ENCODE data around the gene SPATA13.

SPATA13 gene

DNA sequence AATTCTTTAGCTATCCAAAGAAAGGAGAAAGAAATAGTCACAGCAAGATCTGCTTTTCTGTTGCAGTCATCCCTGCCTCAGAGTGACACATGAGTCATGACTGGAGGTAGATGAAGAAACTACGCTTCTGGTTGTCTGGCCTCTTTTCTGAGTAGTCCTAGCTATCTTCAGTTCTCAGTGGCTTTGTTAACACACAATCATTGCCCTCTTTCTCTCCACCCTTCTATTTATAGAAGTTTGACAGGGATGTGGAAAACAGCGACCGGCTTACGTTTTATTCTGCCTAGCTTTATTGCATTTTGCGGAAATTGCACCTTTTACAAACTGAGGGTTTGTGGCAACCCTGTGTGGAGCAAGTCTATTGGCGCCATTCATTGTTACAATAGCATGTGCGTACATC is 26.7 kb downstream of the SPATA13 start:
- TF ChIP-seq ZNF565 (CRISPR knock-in tag; conservative IDR thresholded peaks at IDR 0.05; ENCODE audit: low read depth) (no peak), CSDC2 (CRISPR knock-in tag; IDR thresholded peaks at IDR 0.05) (no peak), PPARA (CRISPR knock-in tag; IDR thresholded peaks at IDR 0.05; ENCODE audit: borderline replicate concordance) (no peak), ISL1 (CRISPR knock-in tag; IDR thresholded peaks at IDR 0.05) (no peak), ZC3H10 (CRISPR knock-in tag; IDR thresholded peaks at IDR 0.05) (no peak), TCF4 (CRISPR knock-in tag; IDR thresholded peaks at IDR 0.05; ENCODE audit: borderline replicate concordance) (no peak), ARNTL (CRISPR knock-in tag; IDR thresholded peaks at IDR 0.05; ENCODE audit: borderline replicate concordance, low read depth) (no peak), RARB (CRISPR knock-in tag; IDR thresholded peaks at IDR 0.05) (no peak), OSR1 (CRISPR knock-in tag; IDR thresholded peaks at IDR 0.05) (no peak), ZNF8 (CRISPR knock-in tag; IDR thresholded peaks at IDR 0.05) (no peak), TOX (CRISPR knock-in tag; IDR thresholded peaks at IDR 0.05; ENCODE audit: borderline replicate concordance) (no peak), SNAI2 (CRISPR knock-in tag; IDR thresholded peaks at IDR 0.05) (no peak), ESRRG (CRISPR knock-in tag; IDR thresholded peaks at IDR 0.05) (no peak), GLIS3 (CRISPR knock-in tag; IDR thresholded peaks at IDR 0.05) (no peak), BACH2 (CRISPR knock-in tag; IDR thresholded peaks at IDR 0.05; ENCODE audit: borderline replicate concordance) (no peak)
- TF ChIP-seq, protein P1, sequence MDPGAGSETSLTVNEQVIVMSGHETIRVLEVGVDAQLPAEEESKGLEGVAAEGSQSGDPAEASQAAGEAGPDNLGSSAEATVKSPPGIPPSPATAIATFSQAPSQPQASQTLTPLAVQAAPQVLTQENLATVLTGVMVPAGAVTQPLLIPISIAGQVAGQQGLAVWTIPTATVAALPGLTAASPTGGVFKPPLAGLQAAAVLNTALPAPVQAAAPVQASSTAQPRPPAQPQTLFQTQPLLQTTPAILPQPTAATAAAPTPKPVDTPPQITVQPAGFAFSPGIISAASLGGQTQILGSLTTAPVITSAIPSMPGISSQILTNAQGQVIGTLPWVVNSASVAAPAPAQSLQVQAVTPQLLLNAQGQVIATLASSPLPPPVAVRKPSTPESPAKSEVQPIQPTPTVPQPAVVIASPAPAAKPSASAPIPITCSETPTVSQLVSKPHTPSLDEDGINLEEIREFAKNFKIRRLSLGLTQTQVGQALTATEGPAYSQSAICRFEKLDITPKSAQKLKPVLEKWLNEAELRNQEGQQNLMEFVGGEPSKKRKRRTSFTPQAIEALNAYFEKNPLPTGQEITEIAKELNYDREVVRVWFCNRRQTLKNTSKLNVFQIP (CRISPR knock-in tag; IDR thresholded peaks at IDR 0.05; ENCODE audit: borderline replicate concordance, low read depth), result no peak
- TF ChIP-seq, protein P2, sequence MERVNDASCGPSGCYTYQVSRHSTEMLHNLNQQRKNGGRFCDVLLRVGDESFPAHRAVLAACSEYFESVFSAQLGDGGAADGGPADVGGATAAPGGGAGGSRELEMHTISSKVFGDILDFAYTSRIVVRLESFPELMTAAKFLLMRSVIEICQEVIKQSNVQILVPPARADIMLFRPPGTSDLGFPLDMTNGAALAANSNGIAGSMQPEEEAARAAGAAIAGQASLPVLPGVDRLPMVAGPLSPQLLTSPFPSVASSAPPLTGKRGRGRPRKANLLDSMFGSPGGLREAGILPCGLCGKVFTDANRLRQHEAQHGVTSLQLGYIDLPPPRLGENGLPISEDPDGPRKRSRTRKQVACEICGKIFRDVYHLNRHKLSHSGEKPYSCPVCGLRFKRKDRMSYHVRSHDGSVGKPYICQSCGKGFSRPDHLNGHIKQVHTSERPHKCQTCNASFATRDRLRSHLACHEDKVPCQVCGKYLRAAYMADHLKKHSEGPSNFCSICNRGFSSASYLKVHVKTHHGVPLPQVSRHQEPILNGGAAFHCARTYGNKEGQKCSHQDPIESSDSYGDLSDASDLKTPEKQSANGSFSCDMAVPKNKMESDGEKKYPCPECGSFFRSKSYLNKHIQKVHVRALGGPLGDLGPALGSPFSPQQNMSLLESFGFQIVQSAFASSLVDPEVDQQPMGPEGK (CRISPR knock-in tag; IDR thresholded peaks at IDR 0.05; ENCODE audit: borderline replicate concordance), result no peak
- TF ChIP-seq, protein P3, sequence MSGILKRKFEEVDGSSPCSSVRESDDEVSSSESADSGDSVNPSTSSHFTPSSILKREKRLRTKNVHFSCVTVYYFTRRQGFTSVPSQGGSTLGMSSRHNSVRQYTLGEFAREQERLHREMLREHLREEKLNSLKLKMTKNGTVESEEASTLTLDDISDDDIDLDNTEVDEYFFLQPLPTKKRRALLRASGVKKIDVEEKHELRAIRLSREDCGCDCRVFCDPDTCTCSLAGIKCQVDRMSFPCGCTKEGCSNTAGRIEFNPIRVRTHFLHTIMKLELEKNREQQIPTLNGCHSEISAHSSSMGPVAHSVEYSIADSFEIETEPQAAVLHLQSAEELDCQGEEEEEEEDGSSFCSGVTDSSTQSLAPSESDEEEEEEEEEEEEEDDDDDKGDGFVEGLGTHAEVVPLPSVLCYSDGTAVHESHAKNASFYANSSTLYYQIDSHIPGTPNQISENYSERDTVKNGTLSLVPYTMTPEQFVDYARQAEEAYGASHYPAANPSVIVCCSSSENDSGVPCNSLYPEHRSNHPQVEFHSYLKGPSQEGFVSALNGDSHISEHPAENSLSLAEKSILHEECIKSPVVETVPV (CRISPR knock-in tag; IDR thresholded peaks at IDR 0.05), result no peak
- TF ChIP-seq, protein P4, sequence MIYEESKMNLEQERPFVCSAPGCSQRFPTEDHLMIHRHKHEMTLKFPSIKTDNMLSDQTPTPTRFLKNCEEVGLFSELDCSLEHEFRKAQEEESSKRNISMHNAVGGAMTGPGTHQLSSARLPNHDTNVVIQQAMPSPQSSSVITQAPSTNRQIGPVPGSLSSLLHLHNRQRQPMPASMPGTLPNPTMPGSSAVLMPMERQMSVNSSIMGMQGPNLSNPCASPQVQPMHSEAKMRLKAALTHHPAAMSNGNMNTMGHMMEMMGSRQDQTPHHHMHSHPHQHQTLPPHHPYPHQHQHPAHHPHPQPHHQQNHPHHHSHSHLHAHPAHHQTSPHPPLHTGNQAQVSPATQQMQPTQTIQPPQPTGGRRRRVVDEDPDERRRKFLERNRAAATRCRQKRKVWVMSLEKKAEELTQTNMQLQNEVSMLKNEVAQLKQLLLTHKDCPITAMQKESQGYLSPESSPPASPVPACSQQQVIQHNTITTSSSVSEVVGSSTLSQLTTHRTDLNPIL (CRISPR knock-in tag; IDR thresholded peaks at IDR 0.05; ENCODE audit: low read depth), result no peak
- ATAC-seq, result peak; percentile 77

DNA sequence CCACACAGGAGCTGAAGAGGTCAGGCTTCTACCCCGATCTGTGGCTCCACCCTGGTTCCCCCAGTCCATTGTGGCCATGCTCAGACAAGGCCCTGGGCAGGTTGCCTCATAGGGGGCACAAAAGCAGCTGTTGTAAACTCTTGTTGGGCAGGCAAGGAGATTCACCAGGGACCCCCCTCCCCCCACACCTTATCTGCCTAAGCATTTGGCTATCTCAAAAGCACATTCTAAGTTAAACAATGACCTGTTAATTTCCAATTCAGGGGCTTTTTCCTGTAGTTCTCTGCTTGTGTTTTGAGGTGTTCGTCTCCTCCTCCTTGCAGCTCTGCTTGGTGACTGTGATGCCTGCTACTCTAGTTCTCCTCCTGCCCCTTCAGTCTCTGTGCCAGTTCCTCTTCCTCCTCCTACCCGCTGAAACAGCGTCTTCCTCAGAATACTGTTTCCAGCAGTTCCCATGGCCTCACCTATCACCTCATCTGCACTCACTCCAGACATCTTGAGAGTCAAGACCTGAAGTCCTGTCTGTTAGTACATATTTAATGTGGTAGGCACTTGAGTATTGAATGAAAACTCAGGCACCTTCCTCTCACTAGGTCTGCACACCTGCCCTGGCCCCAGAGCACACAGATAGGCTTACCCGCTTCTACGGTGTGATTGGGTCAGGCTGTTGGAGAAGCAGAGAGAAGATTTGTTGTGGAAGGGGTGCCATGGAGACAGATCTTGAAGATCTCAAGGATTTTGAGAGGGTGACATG is 31.7 kb downstream of the SPATA13 start:
- ATAC-seq, result no peak
- TF ChIP-seq ZFP3 (CRISPR knock-in tag; IDR thresholded peaks at IDR 0.05) (no peak), PPARA (CRISPR knock-in tag; IDR thresholded peaks at IDR 0.05; ENCODE audit: borderline replicate concordance) (no peak), BACH2 (CRISPR knock-in tag; IDR thresholded peaks at IDR 0.05; ENCODE audit: borderline replicate concordance) (no peak), TOX (CRISPR knock-in tag; IDR thresholded peaks at IDR 0.05; ENCODE audit: borderline replicate concordance) (no peak), ISL1 (CRISPR knock-in tag; IDR thresholded peaks at IDR 0.05) (no peak), OSR1 (CRISPR knock-in tag; IDR thresholded peaks at IDR 0.05) (no peak), TCF4 (CRISPR knock-in tag; IDR thresholded peaks at IDR 0.05; ENCODE audit: borderline replicate concordance) (no peak), ZNF8 (CRISPR knock-in tag; IDR thresholded peaks at IDR 0.05) (no peak), ZFP30 (CRISPR knock-in tag; IDR thresholded peaks at IDR 0.05) (no peak), ZC3H10 (CRISPR knock-in tag; IDR thresholded peaks at IDR 0.05) (no peak), ZNF565 (CRISPR knock-in tag; conservative IDR thresholded peaks at IDR 0.05; ENCODE audit: low read depth) (no peak), ESRRG (CRISPR knock-in tag; IDR thresholded peaks at IDR 0.05) (no peak), RARB (CRISPR knock-in tag; IDR thresholded peaks at IDR 0.05) (no peak), ZNF70 (CRISPR knock-in tag; IDR thresholded peaks at IDR 0.05) (no peak), SNAI2 (CRISPR knock-in tag; IDR thresholded peaks at IDR 0.05) (no peak), GLIS3 (CRISPR knock-in tag; IDR thresholded peaks at IDR 0.05) (no peak)
- TF ChIP-seq, protein P2 (CRISPR knock-in tag; IDR thresholded peaks at IDR 0.05; ENCODE audit: borderline replicate concordance), result no peak
- TF ChIP-seq, protein P5, sequence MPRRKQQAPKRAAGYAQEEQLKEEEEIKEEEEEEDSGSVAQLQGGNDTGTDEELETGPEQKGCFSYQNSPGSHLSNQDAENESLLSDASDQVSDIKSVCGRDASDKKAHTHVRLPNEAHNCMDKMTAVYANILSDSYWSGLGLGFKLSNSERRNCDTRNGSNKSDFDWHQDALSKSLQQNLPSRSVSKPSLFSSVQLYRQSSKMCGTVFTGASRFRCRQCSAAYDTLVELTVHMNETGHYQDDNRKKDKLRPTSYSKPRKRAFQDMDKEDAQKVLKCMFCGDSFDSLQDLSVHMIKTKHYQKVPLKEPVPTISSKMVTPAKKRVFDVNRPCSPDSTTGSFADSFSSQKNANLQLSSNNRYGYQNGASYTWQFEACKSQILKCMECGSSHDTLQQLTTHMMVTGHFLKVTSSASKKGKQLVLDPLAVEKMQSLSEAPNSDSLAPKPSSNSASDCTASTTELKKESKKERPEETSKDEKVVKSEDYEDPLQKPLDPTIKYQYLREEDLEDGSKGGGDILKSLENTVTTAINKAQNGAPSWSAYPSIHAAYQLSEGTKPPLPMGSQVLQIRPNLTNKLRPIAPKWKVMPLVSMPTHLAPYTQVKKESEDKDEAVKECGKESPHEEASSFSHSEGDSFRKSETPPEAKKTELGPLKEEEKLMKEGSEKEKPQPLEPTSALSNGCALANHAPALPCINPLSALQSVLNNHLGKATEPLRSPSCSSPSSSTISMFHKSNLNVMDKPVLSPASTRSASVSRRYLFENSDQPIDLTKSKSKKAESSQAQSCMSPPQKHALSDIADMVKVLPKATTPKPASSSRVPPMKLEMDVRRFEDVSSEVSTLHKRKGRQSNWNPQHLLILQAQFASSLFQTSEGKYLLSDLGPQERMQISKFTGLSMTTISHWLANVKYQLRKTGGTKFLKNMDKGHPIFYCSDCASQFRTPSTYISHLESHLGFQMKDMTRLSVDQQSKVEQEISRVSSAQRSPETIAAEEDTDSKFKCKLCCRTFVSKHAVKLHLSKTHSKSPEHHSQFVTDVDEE (CRISPR knock-in tag; IDR thresholded peaks at IDR 0.05), result no peak

Measured in SK-N-SH treated with all-trans-retinoic acid at 6 μM for 48 hours (cell line).